ENCODE measurements around the gene HOTAIR. TPM values are rescaled to one million over a fixed set of nuclear protein-coding genes. Genes with fewer than 3 reads are reported as not detected.

Gene HOTAIR
- total and polyA plus RNA-seq, 9 donors = 0.02 to 1.2 (median 0.28) TPM; not detected in 5

- H3K27me3 ChIP-seq = peaks cover 14% of the 10 kb centered on the region
- 4 to 10% (median 4%) methylated on average over 28 to 34 of the region's 34 CpGs for WGBS, 3 donors
- peaks cover 4% of the 10 kb centered on the region for H3K4me1 ChIP-seq (ENCODE audit: insufficient read depth)
- H3K27ac ChIP-seq = no peak overlapping the region
- H3K9me3 ChIP-seq = no peaks in the 10 kb centered on the region
- H3K4me3 ChIP-seq = no peak overlapping the region
- DNase-seq = peak in 2 of 5 donors; percentile 36 to 65
- intact Hi-C loops (cut with DNase I) = no loop called here
- TF ChIP-seq CTCF (IDR thresholded peaks at IDR 0.05) = no peak
- TF ChIP-seq EP300 (IDR thresholded peaks at IDR 0.05) = no peak
- TF ChIP-seq POLR2A (IDR thresholded peaks at IDR 0.05) = no peak
- H3K36me3 ChIP-seq = no peaks in the 10 kb centered on the region
These were observed 23.8 kb downstream of the HOTAIR start for GRCh38 chr12:53950789-53951576.

GRCh38 chr12:53950437-53950773, 24.3 kb downstream of the HOTAIR start:
- Histone ChIP-seq H3K9me3 (no peaks in the 10 kb centered on the region), H3K27ac (no peak overlapping the region), H3K36me3 (no peaks in the 10 kb centered on the region), H3K4me1 (ENCODE audit: insufficient read depth) (peaks cover 4% of the 10 kb centered on the region), H3K4me3 (no peak overlapping the region), H3K27me3 (peaks cover 14% of the 10 kb centered on the region)
- intact Hi-C loops (cut with DNase I) = no loop called here
- no peak for DNase-seq
- TF ChIP-seq CTCF (IDR thresholded peaks at IDR 0.05) (no peak), POLR2A (IDR thresholded peaks at IDR 0.05) (no peak), EP300 (IDR thresholded peaks at IDR 0.05) (no peak)
- WGBS, 3 donors = 4 to 5% (median 5%) methylated on average over 10 of the region's 10 CpGs

GRCh38 chr12:53949631-53950436, 24.9 kb downstream of the HOTAIR start:
- WGBS, 3 donors = 5 to 11% (median 6%) methylated on average over 34 of the region's 34 CpGs
- intact Hi-C loops (cut with DNase I) = no loop called here
- no peaks in the 10 kb centered on the region for H3K9me3 ChIP-seq
- peaks cover 4% of the 10 kb centered on the region for H3K4me1 ChIP-seq (ENCODE audit: insufficient read depth)
- DNase-seq = no peak
- H3K4me3 ChIP-seq = no peak overlapping the region
- TF ChIP-seq EP300 (IDR thresholded peaks at IDR 0.05) = no peak
- no peak for TF ChIP-seq CTCF (IDR thresholded peaks at IDR 0.05)
- TF ChIP-seq POLR2A (IDR thresholded peaks at IDR 0.05) = no peak
- H3K36me3 ChIP-seq = no peaks in the 10 kb centered on the region
- H3K27me3 ChIP-seq = peaks cover 11% of the 10 kb centered on the region
- no peak overlapping the region for H3K27ac ChIP-seq

GRCh38 chr12:53948650-53949593, 25.8 kb downstream of the HOTAIR start:
- H3K27me3 ChIP-seq = peaks cover 10% of the 10 kb centered on the region
- no peaks in the 10 kb centered on the region for H3K9me3 ChIP-seq
- 67 to 81% (median 75%) methylated on average over 8 to 9 of the region's 9 CpGs for WGBS, 3 donors
- H3K4me1 ChIP-seq (ENCODE audit: insufficient read depth) = peaks cover 4% of the 10 kb centered on the region
- intact Hi-C loops (cut with DNase I) = no loop called here
- no peak overlapping the region for H3K4me3 ChIP-seq
- no peaks in the 10 kb centered on the region for H3K36me3 ChIP-seq
- TF ChIP-seq POLR2A (IDR thresholded peaks at IDR 0.05) (no peak), EP300 (IDR thresholded peaks at IDR 0.05) (no peak), CTCF (IDR thresholded peaks at IDR 0.05) (no peak)
- DNase-seq = no peak
- no peak overlapping the region for H3K27ac ChIP-seq
